HG02759 (cell line): ENCODE results near the gene NBL1.
"Not testable (repeated sequence)": the region's sequence is repeated elsewhere in the genome, so short reads cannot be mapped to it uniquely, and the experiment has no call there.

Experiments
- ATAC-seq: cut with Tn5 transposase; IDR thresholded peaks from one replicate; pipeline ENCODE4 v1.9.1; 2021; ENCODE audit warnings: mild to moderate bottlenecking, moderate library complexity; ENCODE audit not compliant: unreplicated experiment

Gene NBL1

GRCh38 chr1:19621274-19621950, 22.7 kb upstream of the NBL1 start:
- ATAC-seq = no peak

GRCh38 chr1:19622204-19622603, 21.9 kb upstream of the NBL1 start:
- no peak for ATAC-seq

GRCh38 chr1:19623523-19623922, 20.6 kb upstream of the NBL1 start:
- no peak for ATAC-seq

GRCh38 chr1:19625291-19625937, 18.7 kb upstream of the NBL1 start:
- ATAC-seq = no peak

GRCh38 chr1:19628879-19629278, 15.2 kb upstream of the NBL1 start:
- no peak for ATAC-seq

GRCh38 chr1:19629357-19629756, 14.8 kb upstream of the NBL1 start:
- ATAC-seq = no peak

GRCh38 chr1:19630192-19630591, 13.9 kb upstream of the NBL1 start:
- ATAC-seq = not testable (repeated sequence)

- no peak for ATAC-seq
Observed at GRCh38 chr1:19630720-19631395, 13.3 kb upstream of the NBL1 start.

- ATAC-seq = no peak
Observed at GRCh38 chr1:19632211-19632610, 11.9 kb upstream of the NBL1 start.

GRCh38 chr1:19633106-19633505, 11.0 kb upstream of the NBL1 start:
- no peak for ATAC-seq

GRCh38 chr1:19635064-19635463, 9.0 kb upstream of the NBL1 start:
- not testable (repeated sequence) for ATAC-seq

GRCh38 chr1:19635646-19636045, 8.5 kb upstream of the NBL1 start:
- no peak for ATAC-seq

GRCh38 chr1:19636065-19636464, 8.0 kb upstream of the NBL1 start:
- ATAC-seq = no peak

GRCh38 chr1:19636749-19637148, 7.4 kb upstream of the NBL1 start:
- not testable (repeated sequence) for ATAC-seq

- ATAC-seq = no peak
Observed at GRCh38 chr1:19637606-19638005, 6.5 kb upstream of the NBL1 start.

- ATAC-seq = not testable (repeated sequence)
Observed at GRCh38 chr1:19639228-19639627, 4.9 kb upstream of the NBL1 start.

- ATAC-seq = no peak
Observed at GRCh38 chr1:19639999-19640362, 4.1 kb upstream of the NBL1 start.

- ATAC-seq = no peak
Observed at GRCh38 chr1:19640363-19641316, 3.5 kb upstream of the NBL1 start.

GRCh38 chr1:19643121-19643520, 990 bp upstream of the NBL1 start:
- no peak for ATAC-seq

GRCh38 chr1:19644395-19644680, 227 bp downstream of the NBL1 start:
- peak; percentile 35 for ATAC-seq

GRCh38 chr1:19644681-19645410, 735 bp downstream of the NBL1 start:
- peak; percentile 28 for ATAC-seq
